ENCODE measurements around the gene NKAIN4. TPM values are rescaled to one million over a fixed set of nuclear protein-coding genes. Genes with fewer than 3 reads are reported as not detected.

Gene NKAIN4
- polyA plus RNA-seq, 4 donors = 0.51 to 5.9 TPM; not detected in 2

DNA sequence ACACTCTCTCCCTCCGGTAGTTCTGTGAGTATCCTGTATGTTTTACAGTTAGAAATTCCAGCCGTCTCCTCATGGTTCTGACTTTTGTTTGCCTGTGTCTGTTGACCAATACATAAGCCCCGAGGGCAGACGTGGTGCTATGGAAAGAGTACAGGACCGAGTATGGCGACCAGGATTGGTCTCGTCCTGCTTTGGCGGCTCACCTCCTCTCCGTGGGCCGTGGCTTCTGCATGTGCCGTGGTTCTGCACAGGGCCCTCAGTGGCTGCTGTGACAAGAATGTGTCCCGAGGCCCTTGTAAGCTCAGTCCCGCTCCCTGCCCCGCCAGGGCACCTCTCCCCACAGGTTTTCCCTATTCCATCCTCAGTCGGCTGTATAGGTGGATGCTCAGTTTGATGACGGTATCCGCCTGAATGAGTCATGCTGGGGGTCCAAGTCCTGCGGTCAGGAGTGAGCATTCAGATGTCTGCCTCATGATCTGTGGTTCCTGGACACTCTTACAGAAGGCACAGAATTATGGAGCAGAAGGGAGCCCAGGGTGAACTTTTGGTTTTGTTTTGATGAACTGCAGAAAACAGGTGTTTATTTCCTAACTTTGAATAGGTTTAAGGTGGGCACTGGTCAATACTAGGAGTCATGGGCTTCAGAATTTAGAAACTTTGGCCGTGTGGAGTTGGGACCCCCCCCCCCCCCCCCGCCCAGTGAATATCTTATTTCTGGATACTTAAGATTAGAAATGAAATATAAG, 19.5 kb upstream of the NKAIN4 start:
- DNase-seq = peak; percentile 46 to 76
- 15 to 36% (median 16%) methylated on average over 19 to 20 of the region's 20 CpGs for WGBS, 3 donors
- H3K27me3 ChIP-seq (ENCODE audit: control insufficient read depth in 3 of 3, insufficient read depth in 3 of 3, low read length in 3 of 3) = no peaks in the 10 kb centered on the region
- H3K4me3 ChIP-seq (ENCODE audit: low read depth in 1 of 3, low read length in 3 of 3) = peak overlapping the region; percentile 27 to 99 (median 90)
- no peaks in the 10 kb centered on the region for H3K9me3 ChIP-seq (ENCODE audit: control insufficient read depth in 2 of 2, insufficient read depth in 1 of 2, low read depth in 1 of 2, low read length in 1 of 2)
- H3K36me3 ChIP-seq (ENCODE audit: control insufficient read depth in 3 of 3, insufficient read depth in 2 of 3, low read depth in 1 of 3, low read length in 3 of 3) = peaks cover 2 to 50% (median 4%) of the 10 kb centered on the region in 3 donors
- H3K27ac ChIP-seq (ENCODE audit: low read depth in 1 of 3, low read length in 2 of 3) = no peak overlapping the region
- H3K4me1 ChIP-seq (ENCODE audit: control insufficient read depth in 3 of 3, insufficient read depth in 2 of 3, low read depth in 1 of 3, low read length in 2 of 3) = peaks cover 0 to 10% (median 8%) of the 10 kb centered on the region in 3 donors
- FAIRE-seq = no peak

- peak overlapping the region in 2 of 3 donors; percentile 40 to 55 for H3K27ac ChIP-seq (ENCODE audit: low read depth in 1 of 3, low read length in 2 of 3)
- H3K27me3 ChIP-seq (ENCODE audit: control insufficient read depth in 3 of 3, insufficient read depth in 3 of 3, low read length in 3 of 3) = no peaks in the 10 kb centered on the region
- DNase-seq = no peak
- H3K9me3 ChIP-seq (ENCODE audit: control insufficient read depth in 2 of 2, insufficient read depth in 1 of 2, low read depth in 1 of 2, low read length in 1 of 2) = no peaks in the 10 kb centered on the region
- peaks cover 2 to 44% (median 4%) of the 10 kb centered on the region in 3 donors for H3K36me3 ChIP-seq (ENCODE audit: control insufficient read depth in 3 of 3, insufficient read depth in 2 of 3, low read depth in 1 of 3, low read length in 3 of 3)
- peaks cover 0 to 14% (median 8%) of the 10 kb centered on the region in 3 donors for H3K4me1 ChIP-seq (ENCODE audit: control insufficient read depth in 3 of 3, insufficient read depth in 2 of 3, low read depth in 1 of 3, low read length in 2 of 3)
- 0 to 1% (median 0%) methylated on average over 22 to 37 of the region's 37 CpGs for WGBS, 3 donors
- FAIRE-seq = no peak
- peak overlapping the region; percentile 90 to 99 (median 93) for H3K4me3 ChIP-seq (ENCODE audit: low read depth in 1 of 3, low read length in 3 of 3)
Measured at GRCh38 chr20:63273059-63273579, 18.9 kb upstream of the NKAIN4 start.

DNA sequence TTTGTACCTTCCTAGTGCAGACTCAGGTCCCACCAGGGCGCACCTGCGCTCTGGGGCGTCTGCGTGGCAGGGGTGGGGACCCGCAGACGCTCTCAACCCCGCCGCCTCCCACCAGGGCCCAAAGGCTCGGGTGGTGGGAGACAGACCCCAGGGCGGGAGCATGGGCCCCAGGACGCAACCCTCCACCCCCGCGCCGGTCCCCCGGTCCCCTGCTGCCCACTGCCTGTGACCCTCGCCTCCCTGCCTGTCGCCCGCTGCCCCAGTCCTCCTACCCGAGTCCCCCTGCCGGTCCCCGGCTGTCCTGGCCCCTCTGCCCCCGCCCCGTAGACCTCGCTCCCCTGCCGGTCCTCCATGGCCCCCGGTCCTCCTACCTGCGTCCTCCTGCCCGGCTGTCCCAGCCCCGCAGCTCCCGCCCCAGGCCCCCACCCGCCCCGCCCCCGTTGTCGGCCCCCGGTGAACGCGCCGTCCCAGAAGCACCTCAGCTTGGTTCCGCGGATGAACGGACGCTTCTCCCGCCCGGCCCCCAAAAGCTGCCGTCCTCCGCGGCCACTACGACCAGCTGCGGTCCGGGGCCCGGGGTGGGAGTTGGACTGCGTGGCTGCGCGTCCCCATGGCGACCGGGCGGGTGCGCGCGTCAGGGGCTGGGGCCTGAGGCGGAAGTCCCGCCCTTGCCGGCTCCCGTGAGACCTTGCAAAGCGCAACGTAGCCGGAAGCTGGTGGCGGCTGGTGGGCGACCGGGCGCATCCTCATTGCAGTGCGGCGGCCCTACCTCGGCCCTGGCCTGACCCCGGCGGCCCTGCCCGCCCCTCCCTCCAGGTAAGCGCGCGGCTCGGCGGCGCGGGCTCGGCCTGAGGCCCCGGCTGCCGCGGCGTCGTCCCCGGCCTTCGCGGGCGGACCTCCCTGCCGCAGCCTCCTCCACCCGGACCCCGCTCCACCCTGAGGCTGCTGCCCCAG, 18.1 kb upstream of the NKAIN4 start, which contains the start of gene ARFGAP1:
Gene ARFGAP1 (plus strand): TSS at position 709 of the 954 bp plus-strand sequence. CDS start 2,768 bp downstream, outside the sequence.
- peak within 1 kb of the TSS; percentile 90 to 99 (median 93) for H3K4me3 ChIP-seq (ENCODE audit: low read depth in 1 of 3, low read length in 3 of 3)
- WGBS, 3 donors = 0 to 1% (median 1%) methylated on average over 49 to 97 of the region's 97 CpGs
- peak; percentile 83 to 96 for DNase-seq
- no peaks in the 10 kb centered on the region for H3K27me3 ChIP-seq (ENCODE audit: control insufficient read depth in 3 of 3, insufficient read depth in 3 of 3, low read length in 3 of 3)
- peak within 1 kb of the TSS; percentile 33 to 55 (median 40) for H3K27ac ChIP-seq (ENCODE audit: low read depth in 1 of 3, low read length in 2 of 3)
- peaks cover 0 to 14% (median 8%) of the 10 kb centered on the region in 3 donors for H3K4me1 ChIP-seq (ENCODE audit: control insufficient read depth in 3 of 3, insufficient read depth in 2 of 3, low read depth in 1 of 3, low read length in 2 of 3)
- no peak for FAIRE-seq
- no peaks in the 10 kb centered on the region for H3K9me3 ChIP-seq (ENCODE audit: control insufficient read depth in 2 of 2, insufficient read depth in 1 of 2, low read depth in 1 of 2, low read length in 1 of 2)
- H3K36me3 ChIP-seq (ENCODE audit: control insufficient read depth in 3 of 3, insufficient read depth in 2 of 3, low read depth in 1 of 3, low read length in 3 of 3) = peaks cover under 1 to 36% (median 2%) of the 10 kb centered on the region in 3 donors

DNA sequence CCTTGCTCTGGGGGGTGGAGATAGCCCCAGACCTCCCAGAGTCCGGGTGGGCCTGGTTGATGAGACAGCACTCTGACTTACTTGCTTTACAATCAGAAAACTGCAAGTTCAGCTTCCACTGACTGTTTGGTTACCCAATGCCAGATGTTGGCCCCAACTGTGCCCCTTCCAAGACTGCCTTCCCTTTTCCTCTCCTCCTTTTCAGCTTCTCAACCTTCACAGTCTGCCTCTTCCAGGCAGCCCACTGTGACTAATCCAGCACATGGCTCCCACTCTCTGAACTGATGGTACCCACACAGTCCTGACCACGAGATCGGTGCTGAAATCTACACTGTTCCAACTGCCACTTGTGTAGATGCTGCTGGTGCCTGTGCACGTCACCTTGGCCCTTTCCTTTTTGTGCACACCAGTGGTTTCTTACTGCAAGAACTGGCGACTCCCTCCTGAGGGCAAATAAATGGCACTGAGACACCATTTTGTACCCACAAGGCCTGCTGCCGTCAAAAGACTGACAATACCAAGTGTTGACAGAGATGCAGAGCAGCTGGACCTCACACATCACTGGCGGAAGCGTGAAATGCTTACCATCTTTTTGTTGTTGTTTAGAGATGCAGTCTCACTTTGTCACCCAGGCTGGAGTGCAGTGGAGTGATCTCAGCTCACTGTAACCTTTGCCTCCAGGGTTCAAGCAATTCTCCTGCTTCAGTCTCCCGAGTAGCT, 16.5 kb upstream of the NKAIN4 start:
- WGBS, 3 donors = 85 to 93% (median 87%) methylated on average over 9 of the region's 9 CpGs
- DNase-seq (no peak), FAIRE-seq (no peak)
- Histone ChIP-seq H3K27me3 (ENCODE audit: control insufficient read depth in 3 of 3, insufficient read depth in 3 of 3, low read length in 3 of 3) (no peaks in the 10 kb centered on the region), H3K4me1 (ENCODE audit: control insufficient read depth in 3 of 3, insufficient read depth in 2 of 3, low read depth in 1 of 3, low read length in 2 of 3) (peaks cover 0 to 14% (median 8%) of the 10 kb centered on the region in 3 donors), H3K27ac (ENCODE audit: low read depth in 1 of 3, low read length in 2 of 3) (no peak overlapping the region), H3K4me3 (ENCODE audit: low read depth in 1 of 3, low read length in 3 of 3) (no peak overlapping the region), H3K36me3 (ENCODE audit: control insufficient read depth in 3 of 3, insufficient read depth in 2 of 3, low read depth in 1 of 3, low read length in 3 of 3) (peaks cover 0 to 20% (median 2%) of the 10 kb centered on the region in 3 donors), H3K9me3 (ENCODE audit: control insufficient read depth in 2 of 2, insufficient read depth in 1 of 2, low read depth in 1 of 2, low read length in 1 of 2) (no peaks in the 10 kb centered on the region)

- H3K4me1 ChIP-seq (ENCODE audit: control insufficient read depth in 3 of 3, insufficient read depth in 2 of 3, low read depth in 1 of 3, low read length in 2 of 3) = peaks cover 0 to 14% (median 8%) of the 10 kb centered on the region in 3 donors
- H3K27ac ChIP-seq (ENCODE audit: low read depth in 1 of 3, low read length in 2 of 3) = no peak overlapping the region
- H3K36me3 ChIP-seq (ENCODE audit: control insufficient read depth in 3 of 3, insufficient read depth in 2 of 3, low read depth in 1 of 3, low read length in 3 of 3) = peaks cover 0 to 12% (median 0%) of the 10 kb centered on the region in 3 donors
- FAIRE-seq (no peak), DNase-seq (no peak)
- 88 to 91% (median 91%) methylated on average over 9 of the region's 9 CpGs for WGBS, 3 donors
- H3K9me3 ChIP-seq (ENCODE audit: control insufficient read depth in 2 of 2, insufficient read depth in 1 of 2, low read depth in 1 of 2, low read length in 1 of 2) = no peaks in the 10 kb centered on the region
- H3K27me3 ChIP-seq (ENCODE audit: control insufficient read depth in 3 of 3, insufficient read depth in 3 of 3, low read length in 3 of 3) = no peaks in the 10 kb centered on the region
- H3K4me3 ChIP-seq (ENCODE audit: low read depth in 1 of 3, low read length in 3 of 3) = no peak overlapping the region
Measured at GRCh38 chr20:63269724-63270123, 15.5 kb upstream of the NKAIN4 start.

DNA sequence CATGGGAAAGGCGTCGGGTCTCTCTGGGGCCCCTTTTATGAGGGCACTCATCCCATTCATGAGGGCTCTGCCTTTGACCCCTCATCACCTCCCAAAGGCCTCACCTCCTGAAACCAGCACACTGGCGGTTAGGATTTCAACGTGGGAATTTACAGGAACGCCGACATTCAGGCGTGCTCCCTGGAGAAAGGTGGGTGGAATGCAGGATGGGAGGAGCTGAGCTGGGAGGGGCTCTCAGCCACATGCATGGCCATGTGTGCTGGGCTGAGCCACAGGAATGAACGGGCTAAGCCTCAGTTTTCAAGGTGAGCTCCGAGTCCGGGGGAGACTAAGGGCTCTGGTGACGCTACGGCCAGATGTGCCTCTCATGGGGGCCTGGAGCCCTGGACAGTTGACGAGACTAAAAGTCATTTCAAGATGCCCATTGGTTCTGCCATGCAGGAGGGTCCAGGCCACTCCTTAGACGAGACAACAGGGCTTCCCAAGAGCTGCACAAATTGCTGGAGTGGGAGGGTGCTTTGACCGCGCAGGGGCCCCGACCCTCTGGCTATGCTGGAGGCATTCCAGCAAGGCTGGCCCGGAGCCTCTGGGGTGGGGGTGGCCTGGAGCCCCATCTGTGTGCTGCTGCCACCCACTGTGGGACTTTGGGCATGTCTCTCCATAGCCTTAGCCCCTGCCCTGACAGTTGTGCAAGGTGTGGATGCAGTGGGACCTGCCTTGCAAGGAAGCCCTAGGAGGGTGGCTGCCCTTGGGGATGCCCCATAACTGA, 14.6 kb upstream of the NKAIN4 start:
- Histone ChIP-seq H3K36me3 (ENCODE audit: control insufficient read depth in 3 of 3, insufficient read depth in 2 of 3, low read depth in 1 of 3, low read length in 3 of 3) (peaks cover 0 to 9% (median 0%) of the 10 kb centered on the region in 3 donors), H3K9me3 (ENCODE audit: control insufficient read depth in 2 of 2, insufficient read depth in 1 of 2, low read depth in 1 of 2, low read length in 1 of 2) (no peaks in the 10 kb centered on the region), H3K27me3 (ENCODE audit: control insufficient read depth in 3 of 3, insufficient read depth in 3 of 3, low read length in 3 of 3) (peaks cover 0 to 3% (median 0%) of the 10 kb centered on the region in 3 donors), H3K27ac (ENCODE audit: low read depth in 1 of 3, low read length in 2 of 3) (no peak overlapping the region), H3K4me3 (ENCODE audit: low read depth in 1 of 3, low read length in 3 of 3) (no peak overlapping the region), H3K4me1 (ENCODE audit: control insufficient read depth in 3 of 3, insufficient read depth in 2 of 3, low read depth in 1 of 3, low read length in 2 of 3) (peaks cover 0 to 11% (median 4%) of the 10 kb centered on the region in 3 donors)
- WGBS, 3 donors = 33 to 43% (median 40%) methylated on average over 17 to 18 of the region's 18 CpGs
- DNase-seq = peak in 1 of 2 donors; percentile 38
- no peak for FAIRE-seq

DNA sequence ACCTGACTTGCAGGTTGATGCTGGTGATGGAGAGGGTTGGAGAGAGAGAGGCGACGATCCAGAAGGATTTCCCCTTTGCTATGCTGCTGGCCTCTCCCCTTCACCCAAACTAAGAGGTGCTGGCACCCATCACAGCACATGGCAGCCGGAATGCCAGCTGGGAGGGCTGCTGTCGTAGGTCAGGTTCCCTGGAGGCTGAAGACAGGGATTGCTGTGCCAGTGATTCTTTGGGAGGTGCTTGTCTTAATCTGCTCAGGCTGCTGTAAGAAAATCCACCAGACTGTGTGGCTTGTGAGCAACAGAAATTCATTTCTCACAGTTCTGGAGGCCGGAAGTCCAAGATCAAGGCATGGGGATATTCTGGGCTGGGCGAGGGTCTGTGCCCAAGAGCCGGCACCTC, 14.0 kb upstream of the NKAIN4 start:
- H3K27ac ChIP-seq (ENCODE audit: low read depth in 1 of 3, low read length in 2 of 3) = no peak overlapping the region
- no peaks in the 10 kb centered on the region for H3K9me3 ChIP-seq (ENCODE audit: control insufficient read depth in 2 of 2, insufficient read depth in 1 of 2, low read depth in 1 of 2, low read length in 1 of 2)
- peaks cover 0 to 3% (median 0%) of the 10 kb centered on the region in 3 donors for H3K27me3 ChIP-seq (ENCODE audit: control insufficient read depth in 3 of 3, insufficient read depth in 3 of 3, low read length in 3 of 3)
- FAIRE-seq = no peak
- peaks cover 0 to 9% (median 0%) of the 10 kb centered on the region in 3 donors for H3K36me3 ChIP-seq (ENCODE audit: control insufficient read depth in 3 of 3, insufficient read depth in 2 of 3, low read depth in 1 of 3, low read length in 3 of 3)
- no peak for DNase-seq
- peaks cover 0 to 9% (median 0%) of the 10 kb centered on the region in 3 donors for H3K4me1 ChIP-seq (ENCODE audit: control insufficient read depth in 3 of 3, insufficient read depth in 2 of 3, low read depth in 1 of 3, low read length in 2 of 3)
- no peak overlapping the region for H3K4me3 ChIP-seq (ENCODE audit: low read depth in 1 of 3, low read length in 3 of 3)
- 67 to 69% (median 67%) methylated on average over 7 of the region's 7 CpGs for WGBS, 3 donors

Data from small intestine (tissue), 7 donors.